ENCODE measurements around the gene MYLK2.

The MYLK2 gene

GRCh38 chr20:31872406-31872805 is 53.2 kb downstream of the MYLK2 start:
- no peak for DNase-seq (ENCODE audit: low spot score)

DNA sequence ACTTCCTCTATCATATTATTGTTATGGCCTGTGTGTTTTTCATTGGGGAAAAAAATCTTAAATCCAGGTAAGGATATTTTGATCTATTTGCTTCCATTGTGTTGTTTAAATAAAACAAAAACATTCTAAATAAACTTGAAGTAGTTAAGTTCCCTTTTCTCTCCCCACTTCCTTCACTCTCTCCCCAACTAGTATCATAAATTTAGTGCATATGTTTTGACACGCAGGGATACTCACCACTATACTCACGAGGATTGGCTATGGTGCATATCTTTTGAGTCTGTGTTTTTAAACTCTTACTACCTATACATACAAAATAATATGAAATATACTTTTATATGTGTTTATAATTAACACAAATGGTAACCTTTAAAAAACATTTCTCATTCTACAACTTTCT is 56.5 kb downstream of the MYLK2 start:
- DNase-seq (ENCODE audit: low spot score), result no peak

GRCh38 chr20:31877684-31878083 is 58.5 kb downstream of the MYLK2 start:
- no peak for DNase-seq (ENCODE audit: low spot score)

DNA sequence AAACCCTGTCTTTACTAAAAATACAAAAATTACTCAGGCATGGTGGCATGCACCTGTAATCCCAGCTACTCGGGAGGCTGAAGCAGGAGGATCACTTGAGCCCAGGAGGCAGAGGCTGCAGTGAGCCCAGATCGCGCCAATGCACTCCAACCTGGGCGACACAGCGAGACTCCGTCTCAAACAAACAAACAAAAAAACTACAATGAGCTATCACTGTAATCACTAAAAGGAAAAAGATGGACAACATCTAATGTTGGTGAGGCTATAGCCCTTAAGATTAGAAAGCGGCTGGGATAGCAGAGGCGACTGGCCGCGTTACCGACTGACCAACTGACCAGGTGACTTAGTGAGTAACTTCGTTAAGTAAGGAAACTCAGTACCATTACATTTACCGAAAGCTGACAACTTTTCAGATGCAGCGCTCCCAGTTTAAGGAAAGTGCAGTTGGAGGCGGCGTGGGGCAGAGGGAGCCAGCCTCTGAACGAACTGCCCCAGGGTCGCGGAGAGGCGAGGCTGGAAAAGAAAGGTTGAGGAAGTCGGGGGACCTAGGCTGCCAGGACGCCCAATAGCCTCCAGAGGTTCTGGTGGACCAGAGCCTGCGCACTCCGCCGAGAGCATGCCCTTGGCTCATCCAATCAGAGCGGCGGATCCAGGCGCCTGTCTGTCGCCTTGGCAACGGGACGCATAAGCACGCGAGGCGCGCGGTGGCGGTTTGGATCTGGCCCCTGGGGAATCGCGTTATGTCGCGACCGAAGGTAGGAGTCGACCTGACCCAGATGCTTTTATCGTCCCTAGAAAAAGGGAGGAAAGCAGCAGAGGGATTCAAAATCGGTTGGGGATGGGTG is 60.2 kb downstream of the MYLK2 start:
- peak; percentile 98 for DNase-seq (ENCODE audit: low spot score)

- no peak for DNase-seq (ENCODE audit: low spot score)
Measured at GRCh38 chr20:31881945-31882344, 62.8 kb downstream of the MYLK2 start.

DNA sequence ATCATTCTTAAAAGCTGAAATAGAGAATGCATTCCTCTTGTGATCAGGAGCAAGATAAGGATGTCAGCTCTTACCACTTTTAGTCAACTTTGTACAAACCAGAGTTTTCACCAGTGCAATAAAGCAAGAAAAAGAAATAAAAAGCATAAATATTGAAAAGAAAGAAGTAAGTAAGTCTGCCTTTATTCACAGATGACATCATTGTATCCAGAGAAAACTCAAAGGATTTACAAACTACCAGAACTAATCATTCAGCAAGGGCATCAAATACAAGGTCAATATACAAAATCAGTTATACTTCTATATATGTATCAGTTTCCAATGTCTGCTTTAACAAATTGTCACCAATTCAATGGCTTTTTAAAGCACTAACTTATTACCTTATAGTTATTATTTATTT is 64.7 kb downstream of the MYLK2 start:
- no peak for DNase-seq (ENCODE audit: low spot score)
